H9 (cell line): ENCODE data around the gene HTR3D. TPM values are rescaled to one million over a fixed set of nuclear protein-coding genes. Genes with fewer than 3 reads are reported as not detected.
A peak's percentile ranks its signal among the peaks of the same experiment; 100 is the strongest.

Experiments used
- DNase-seq: peaks from one replicate; pipeline ENCODE4 v3.0.0-alpha.2; 2017
- H2AFZ ChIP-seq: one replicate; pipeline ENCODE4 v1.6.1; 2013; ENCODE audit warnings: mild to moderate bottlenecking, low read length, control low read depth, moderate library complexity
- H2AK5ac ChIP-seq: 2 replicates; pipeline ENCODE4 v1.6.1; 2013; ENCODE audit warnings: low read length, control low read depth, mixed read lengths; ENCODE audit not compliant: insufficient read length
- H2BK120ac ChIP-seq: one replicate; pipeline ENCODE4 v1.6.1; 2013; ENCODE audit warnings: low read depth, mild to moderate bottlenecking, low read length, control low read depth, inconsistent platforms; ENCODE audit not compliant: poor library complexity, severe bottlenecking
- H2BK12ac ChIP-seq: 2 replicates; pipeline ENCODE4 v1.6.1; 2013; ENCODE audit warnings: low read length, control low read depth, mixed read lengths, low read depth; ENCODE audit not compliant: insufficient read length
- H2BK15ac ChIP-seq: 2 replicates; pipeline ENCODE4 v1.6.1; 2013; ENCODE audit warnings: low read depth, low read length, control low read depth
- H2BK20ac ChIP-seq: one replicate; pipeline ENCODE4 v1.6.1; 2013; ENCODE audit warnings: low read depth, mild to moderate bottlenecking, low read length, control low read depth, inconsistent platforms; ENCODE audit not compliant: poor library complexity, severe bottlenecking
- H2BK5ac ChIP-seq: 2 replicates; pipeline ENCODE4 v1.6.1; 2013; ENCODE audit warnings: low read length, control low read depth, mixed read lengths; ENCODE audit not compliant: insufficient read length
- H3K14ac ChIP-seq: 2 replicates; pipeline ENCODE4 v1.6.1; 2013; ENCODE audit warnings: low read length, control low read depth; ENCODE audit not compliant: insufficient read depth
- H3K18ac ChIP-seq: 2 replicates; pipeline ENCODE4 v1.6.1; 2013; ENCODE audit warnings: low read depth, mild to moderate bottlenecking, mixed read lengths, low read length, control low read depth; ENCODE audit not compliant: insufficient read length
- H3K23ac ChIP-seq: 2 replicates; pipeline ENCODE4 v1.6.1; 2013; ENCODE audit warnings: low read length, control low read depth, mixed read lengths, low read depth; ENCODE audit not compliant: insufficient read length
- H3K23me2 ChIP-seq: 2 replicates; pipeline ENCODE4 v1.6.1; 2013; ENCODE audit warnings: low read depth, mild to moderate bottlenecking, mixed read lengths, low read length, control low read depth; ENCODE audit not compliant: insufficient read length, poor library complexity, severe bottlenecking
- H3K27ac ChIP-seq: 2 replicates; pipeline ENCODE4 v1.5.1; 2013; ENCODE audit warnings: low read length, control low read depth, mixed read lengths, low read depth; ENCODE audit not compliant: insufficient read length
- H3K27me3 ChIP-seq: 2 replicates; pipeline ENCODE4 v1.6.1; 2013; ENCODE audit warnings: low read length, control low read depth, inconsistent platforms; ENCODE audit not compliant: insufficient read depth
- H3K4ac ChIP-seq: 2 replicates; pipeline ENCODE4 v1.6.1; 2013; ENCODE audit warnings: low read depth, mild to moderate bottlenecking, control low read depth, inconsistent platforms, low read length, moderate library complexity
- H3K4me1 ChIP-seq: 2 replicates; pipeline ENCODE4 v1.6.1; 2013; ENCODE audit warnings: low read length, control low read depth, inconsistent platforms; ENCODE audit not compliant: insufficient read depth
- H3K4me2 ChIP-seq: 2 replicates; pipeline ENCODE4 v1.6.1; 2013; ENCODE audit warnings: low read length, control low read depth, mixed read lengths; ENCODE audit not compliant: insufficient read length, insufficient read depth
- H3K56ac ChIP-seq: 2 replicates; pipeline ENCODE4 v1.6.1; 2013; ENCODE audit warnings: low read depth, mild to moderate bottlenecking, mixed read lengths, low read length, control low read depth; ENCODE audit not compliant: insufficient read length
- H3K79me1 ChIP-seq: 2 replicates; pipeline ENCODE4 v1.6.1; 2013; ENCODE audit warnings: low read depth, mild to moderate bottlenecking, moderate library complexity, low read length, control low read depth, inconsistent platforms; ENCODE audit not compliant: insufficient read depth, poor library complexity, severe bottlenecking
- H3K79me2 ChIP-seq: 2 replicates; pipeline ENCODE4 v1.6.1; 2013; ENCODE audit warnings: low read length, control low read depth, inconsistent platforms; ENCODE audit not compliant: insufficient read depth
- H3K9ac ChIP-seq: 2 replicates; pipeline ENCODE4 v1.6.1; 2013; ENCODE audit warnings: low read length, control low read depth, mixed read lengths; ENCODE audit not compliant: insufficient read length; ENCODE audit errors: extremely low read depth
- H3K9me3 ChIP-seq: one replicate; pipeline ENCODE4 v1.6.1; 2013; ENCODE audit warnings: low read depth, low read length, inconsistent platforms; ENCODE audit not compliant: control insufficient read depth
- H3T11ph ChIP-seq: one replicate; pipeline ENCODE4 v1.6.1; 2013; ENCODE audit warnings: mild to moderate bottlenecking, low read length, control low read depth, inconsistent platforms
- H4K20me1 ChIP-seq: one replicate; pipeline ENCODE4 v1.6.1; 2013; ENCODE audit not compliant: control insufficient read depth, insufficient read length, insufficient read depth
- H4K5ac ChIP-seq: 2 replicates; pipeline ENCODE4 v1.6.1; 2013; ENCODE audit warnings: low read depth, mild to moderate bottlenecking, mixed read lengths, low read length, control low read depth; ENCODE audit not compliant: insufficient read length
- H4K8ac ChIP-seq: replicated peaks from 2 replicates; pipeline ENCODE4 v1.6.1; 2013; ENCODE audit warnings: low read length, control low read depth, mixed read lengths, low read depth; ENCODE audit not compliant: insufficient read length
- H4K91ac ChIP-seq: 2 replicates; pipeline ENCODE4 v1.6.1; 2013; ENCODE audit warnings: low read depth, mild to moderate bottlenecking, moderate library complexity, mixed read lengths, low read length, control low read depth; ENCODE audit not compliant: insufficient read length
- H3K27ac Mint-ChIP-seq, 3 experiments: 2 replicates in 2 of 3; 3 replicates in 1 of 3; pipeline ENCODE4 v1.8.0; 2020 to 2021; ENCODE audit warnings: mixed read lengths in 3 of 3, mild to moderate bottlenecking in 1 of 3, moderate library complexity in 1 of 3
- H3K27me3 Mint-ChIP-seq: 2 replicates; pipeline ENCODE4 v1.8.0; 2021; ENCODE audit warnings: low read depth, mild to moderate bottlenecking, moderate library complexity, mixed read lengths
- H3K36me3 Mint-ChIP-seq, 3 experiments: 2 replicates in 2 of 3; 3 replicates in 1 of 3; pipeline ENCODE4 v1.8.0; 2020 to 2021; ENCODE audit warnings: low read depth in 3 of 3, mixed read lengths in 3 of 3; ENCODE audit not compliant: insufficient read depth in 1 of 3
- H3K4me1 Mint-ChIP-seq, 2 experiments: 2 replicates each; pipeline ENCODE4 v1.8.0; 2020; ENCODE audit warnings: mixed read lengths in 2 of 2
- H3K4me3 Mint-ChIP-seq, 2 experiments: 2 replicates in 1 of 2; 3 replicates in 1 of 2; pipeline ENCODE4 v1.8.0; 2020 to 2021; ENCODE audit warnings: mild to moderate bottlenecking in 2 of 2, mixed read lengths in 2 of 2, moderate library complexity in 1 of 2
- H3K9me3 Mint-ChIP-seq, 2 experiments: 2 replicates in 1 of 2; 3 replicates in 1 of 2; pipeline ENCODE4 v1.8.0; 2020; ENCODE audit warnings: mild to moderate bottlenecking in 2 of 2, mixed read lengths in 2 of 2, moderate library complexity in 1 of 2
- WGBS: extraction: QIAGEN DNeasy Blood & Tissue Kit; methylation state at CpG from one replicate; pipeline ENCODE4 v1.1.7; 2013; ENCODE audit warnings: missing lambda C conversion rate, low lambda C conversion rate, mixed read lengths; ENCODE audit not compliant: insufficient read length; ENCODE audit errors: extremely low coverage; 5-methylcytosine and 5-hydroxymethylcytosine counted together
- total RNA-seq: library from RNA; stranded (reverse); gene quantifications from 2 replicates; pipeline ENCODE4 v1.2.1, GENCODE V29; 2021
- TF ChIP-seq, protein P1 (sequence below): fragments of 200-600 bp; sonication (generic); conservative IDR thresholded peaks from 3 replicates; pipeline ENCODE4 v1.8.0; 2021; ENCODE audit warnings: antibody characterized with exemption, mild to moderate bottlenecking

Gene HTR3D
- total RNA-seq, 1 experiment from 2014 or later = not detected

- Histone ChIP-seq H3K18ac (no peak overlapping the region), H2BK12ac (no peak overlapping the region), H3K23me2 (peaks cover 4% of the 10 kb centered on the region), H3K56ac (no peak overlapping the region), H3K27me3 (no peaks in the 10 kb centered on the region), H2BK15ac (no peak overlapping the region), H4K91ac (no peak overlapping the region), H3K4me2 (no peak overlapping the region), H2BK5ac (no peak overlapping the region), H3K79me2 (peaks cover 7% of the 10 kb centered on the region; the same call in 1 of the 2 replicates), H3K27ac (no peak overlapping the region), H2BK20ac (no peak overlapping the region), H2BK120ac (no peak overlapping the region), H3K9ac (no peak overlapping the region), H3K14ac (no peak overlapping the region), H2AFZ (no peak overlapping the region), H4K20me1 (no peaks in the 10 kb centered on the region), H2AK5ac (no peak overlapping the region), H3K23ac (no peak overlapping the region), H3K4ac (no peak overlapping the region), H4K5ac (no peak overlapping the region), H3T11ph (no peak overlapping the region), H4K8ac (no peak overlapping the region), H3K9me3 (no peaks in the 10 kb centered on the region), H3K4me1 (peaks cover 5% of the 10 kb centered on the region; the same call in 1 of the 2 replicates), H3K79me1 (no peaks in the 10 kb centered on the region)
- H3K27ac Mint-ChIP-seq = no peak overlapping the region; a peak in 1 of 7 replicates
- H3K4me3 Mint-ChIP-seq = peak overlapping the region; percentile 97 to 99
- TF ChIP-seq, protein P1, sequence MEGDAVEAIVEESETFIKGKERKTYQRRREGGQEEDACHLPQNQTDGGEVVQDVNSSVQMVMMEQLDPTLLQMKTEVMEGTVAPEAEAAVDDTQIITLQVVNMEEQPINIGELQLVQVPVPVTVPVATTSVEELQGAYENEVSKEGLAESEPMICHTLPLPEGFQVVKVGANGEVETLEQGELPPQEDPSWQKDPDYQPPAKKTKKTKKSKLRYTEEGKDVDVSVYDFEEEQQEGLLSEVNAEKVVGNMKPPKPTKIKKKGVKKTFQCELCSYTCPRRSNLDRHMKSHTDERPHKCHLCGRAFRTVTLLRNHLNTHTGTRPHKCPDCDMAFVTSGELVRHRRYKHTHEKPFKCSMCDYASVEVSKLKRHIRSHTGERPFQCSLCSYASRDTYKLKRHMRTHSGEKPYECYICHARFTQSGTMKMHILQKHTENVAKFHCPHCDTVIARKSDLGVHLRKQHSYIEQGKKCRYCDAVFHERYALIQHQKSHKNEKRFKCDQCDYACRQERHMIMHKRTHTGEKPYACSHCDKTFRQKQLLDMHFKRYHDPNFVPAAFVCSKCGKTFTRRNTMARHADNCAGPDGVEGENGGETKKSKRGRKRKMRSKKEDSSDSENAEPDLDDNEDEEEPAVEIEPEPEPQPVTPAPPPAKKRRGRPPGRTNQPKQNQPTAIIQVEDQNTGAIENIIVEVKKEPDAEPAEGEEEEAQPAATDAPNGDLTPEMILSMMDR = no peak
- peaks cover 20 to 27% (median 24%) of the 10 kb centered on the region in 3 experiments for H3K36me3 Mint-ChIP-seq
- DNase-seq = no peak
- H3K4me1 Mint-ChIP-seq = peaks cover 24 to 25% of the 10 kb centered on the region in 2 experiments
- no peaks in the 10 kb centered on the region; a peak in 1 of 5 replicates for H3K9me3 Mint-ChIP-seq
- H3K27me3 Mint-ChIP-seq = peaks cover 3% of the 10 kb centered on the region; the same call in 1 of the 2 replicates
- no CpG with 5 or more reads among the region's 10 CpGs for WGBS
These were observed 16.0 kb upstream of the HTR3D start for GRCh38 chr3:184015381-184016019.
